NCI-H345 treated with DMSO at 0.1 percent for 48 hours (cell line): ENCODE measurements around the gene KIFC3.

ENCODE experiments used
- DNase-seq: peaks from one replicate; lab custom pipeline; 2025; ENCODE audit not compliant: unreplicated experiment; lab: John Stamatoyannopoulos, UW

The KIFC3 gene

GRCh38 chr16:57770361-57770760 lies 31.9 kb downstream of the KIFC3 start:
- DNase-seq = no peak

DNA sequence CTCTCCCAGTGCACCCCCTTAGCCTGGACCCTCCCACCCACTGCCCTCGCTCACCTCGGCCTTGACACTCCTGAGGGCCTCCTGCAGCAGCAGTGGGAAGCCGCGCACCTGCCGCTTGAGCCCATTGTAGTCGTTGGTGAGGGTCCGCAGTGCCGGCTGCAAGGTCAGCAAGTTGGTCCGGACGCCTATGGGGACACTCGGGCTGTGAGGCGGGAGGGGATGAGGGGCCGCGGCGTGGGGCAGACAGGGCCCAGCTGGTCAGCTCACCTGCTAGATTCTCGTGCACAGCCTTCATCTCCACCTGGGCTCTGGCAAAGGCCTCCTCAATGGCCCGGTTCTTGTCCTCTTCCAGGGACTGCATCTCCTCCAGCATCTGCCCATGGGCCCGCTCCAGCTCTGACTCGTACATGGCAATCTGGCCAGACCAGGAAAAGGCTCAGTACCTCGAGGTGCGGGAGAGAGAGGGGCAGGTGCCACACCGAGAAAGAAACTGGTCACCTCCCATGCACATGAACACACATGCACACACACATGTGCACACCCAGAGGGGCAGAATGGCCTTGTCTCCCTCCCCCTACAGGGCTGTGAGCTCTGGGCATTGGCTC lies 32.6 kb downstream of the KIFC3 start:
- DNase-seq = no peak

DNA sequence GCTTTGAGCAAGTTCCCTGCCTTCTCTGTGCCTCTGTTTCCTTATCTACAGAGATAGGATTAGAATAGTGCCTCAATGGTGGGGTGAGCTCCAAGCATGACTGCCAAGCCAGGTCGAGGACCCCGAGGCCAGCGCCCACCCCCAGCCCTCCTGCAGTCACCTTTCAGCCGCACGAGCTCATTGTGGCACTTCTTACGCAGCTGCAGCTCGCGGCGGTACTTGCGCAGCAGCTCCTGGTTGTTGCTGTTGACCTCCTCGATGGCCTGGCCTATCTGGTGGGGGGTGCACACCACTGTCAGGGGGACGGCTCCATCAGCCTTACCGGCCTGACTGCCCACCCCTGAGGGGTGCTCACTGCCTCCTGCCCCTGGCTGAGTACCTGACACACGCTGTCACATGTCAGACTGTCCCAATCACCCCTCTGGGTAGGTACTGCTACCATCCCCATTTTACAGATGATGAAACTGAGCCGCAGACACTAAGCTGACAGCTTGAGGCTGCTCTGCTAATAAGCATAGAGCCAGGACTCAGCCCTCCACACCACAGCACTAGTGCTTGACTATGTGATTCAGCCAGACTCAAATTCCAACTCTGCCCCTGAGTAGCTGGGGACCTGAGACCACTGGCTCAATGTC lies 35.5 kb downstream of the KIFC3 start:
- no peak for DNase-seq

GRCh38 chr16:57765160-57765728 lies 37.0 kb downstream of the KIFC3 start:
- no peak for DNase-seq

- no peak for DNase-seq
Measured at GRCh38 chr16:57764341-57765159, 37.7 kb downstream of the KIFC3 start.

- no peak for DNase-seq
Measured at GRCh38 chr16:57764006-57764340, 38.3 kb downstream of the KIFC3 start.

GRCh38 chr16:57763285-57764005 lies 38.8 kb downstream of the KIFC3 start:
- no peak for DNase-seq

DNA sequence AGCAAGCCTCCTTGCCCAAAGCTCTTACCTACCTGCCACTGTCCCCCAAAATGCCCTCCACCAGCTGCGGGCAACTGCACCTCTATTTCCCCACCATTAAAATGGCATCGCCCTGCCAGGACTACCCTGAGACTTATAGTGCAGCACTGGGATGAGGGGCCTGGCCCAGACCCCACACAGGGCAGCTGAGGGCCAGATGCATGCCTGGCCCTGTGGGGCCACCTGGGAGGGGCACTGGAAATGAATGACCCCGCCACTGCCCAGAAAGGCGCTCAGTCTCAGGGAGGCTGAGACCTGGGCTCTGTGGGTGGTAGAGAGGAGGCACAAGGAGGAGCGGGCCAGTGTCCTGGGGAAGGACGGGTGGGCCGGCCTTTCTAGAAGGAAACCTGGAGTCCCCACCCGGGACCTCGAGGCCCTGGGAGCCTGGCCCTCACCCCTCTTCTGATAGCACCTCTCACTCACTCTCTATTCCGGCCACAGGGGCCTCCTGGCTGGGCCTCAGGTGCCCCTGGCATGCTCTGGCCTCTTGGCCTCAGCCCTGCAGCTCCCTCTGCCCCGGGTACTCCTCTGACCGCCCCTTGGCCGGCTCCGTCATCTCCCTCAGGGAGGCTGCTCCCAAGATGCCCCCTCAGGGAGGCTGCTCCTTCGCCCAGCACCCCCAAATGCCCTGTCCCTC lies 39.8 kb downstream of the KIFC3 start:
- DNase-seq = no peak

DNA sequence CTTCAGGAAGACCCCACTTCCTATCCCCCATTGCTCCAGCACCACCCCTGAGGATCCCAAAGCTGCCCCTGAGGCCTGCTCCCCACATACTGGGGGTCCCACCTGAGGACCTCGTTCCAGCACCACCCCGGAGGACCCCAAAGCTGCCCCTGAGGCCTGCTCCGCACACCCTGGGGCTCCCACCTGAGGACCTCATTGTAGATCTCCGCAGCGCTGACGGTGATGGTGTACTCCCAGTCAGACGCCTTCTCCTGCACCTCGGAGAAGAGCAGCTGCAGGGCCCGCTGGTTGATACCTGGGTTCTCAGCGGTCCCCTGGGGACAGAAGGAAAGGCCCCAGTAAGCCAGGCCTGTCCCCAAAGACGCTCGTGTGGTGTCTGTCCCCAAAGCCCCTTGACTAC lies 40.3 kb downstream of the KIFC3 start:
- DNase-seq = no peak

- DNase-seq = no peak
Measured at GRCh38 chr16:57761301-57761700, 41.0 kb downstream of the KIFC3 start.

DNA sequence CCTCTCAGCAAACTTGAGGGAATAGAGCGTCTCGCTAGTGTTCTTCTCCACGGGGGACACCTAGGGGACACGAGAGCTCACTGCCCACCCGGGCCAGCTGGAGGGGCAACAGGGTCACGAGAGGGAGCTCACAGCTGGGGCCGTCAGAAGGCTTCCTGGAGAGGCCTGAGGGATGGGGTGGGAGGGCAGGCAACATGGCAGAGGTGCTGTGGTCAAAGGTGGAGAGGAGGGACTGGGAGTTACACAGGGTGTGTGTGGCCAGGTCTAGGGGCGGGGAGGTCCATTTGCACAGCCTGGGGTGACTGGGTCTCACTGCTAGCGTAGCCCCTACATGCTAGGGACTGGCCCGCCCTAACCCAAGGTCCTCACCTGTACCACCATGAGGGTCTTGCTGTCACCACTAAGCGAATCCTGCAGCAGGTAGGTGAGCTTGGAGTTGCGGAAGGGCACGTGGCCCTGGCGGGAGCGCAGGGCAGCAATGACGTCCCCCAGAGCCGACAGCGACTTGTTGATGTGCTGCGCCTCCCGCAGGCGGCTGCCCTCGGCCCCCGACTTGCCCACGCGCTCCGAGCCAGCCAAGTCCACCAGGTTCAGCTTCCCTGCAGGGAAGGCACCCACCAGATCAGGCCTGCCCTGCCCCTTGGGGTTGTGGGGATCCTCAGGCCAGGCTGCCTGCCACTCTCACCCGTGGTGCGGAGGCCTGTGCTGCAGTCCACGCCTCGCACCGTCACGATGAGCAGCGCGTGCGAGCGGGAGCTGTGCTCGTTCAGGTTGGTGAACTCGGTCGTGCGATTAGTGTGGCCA lies 41.7 kb downstream of the KIFC3 start:
- DNase-seq = no peak

DNA sequence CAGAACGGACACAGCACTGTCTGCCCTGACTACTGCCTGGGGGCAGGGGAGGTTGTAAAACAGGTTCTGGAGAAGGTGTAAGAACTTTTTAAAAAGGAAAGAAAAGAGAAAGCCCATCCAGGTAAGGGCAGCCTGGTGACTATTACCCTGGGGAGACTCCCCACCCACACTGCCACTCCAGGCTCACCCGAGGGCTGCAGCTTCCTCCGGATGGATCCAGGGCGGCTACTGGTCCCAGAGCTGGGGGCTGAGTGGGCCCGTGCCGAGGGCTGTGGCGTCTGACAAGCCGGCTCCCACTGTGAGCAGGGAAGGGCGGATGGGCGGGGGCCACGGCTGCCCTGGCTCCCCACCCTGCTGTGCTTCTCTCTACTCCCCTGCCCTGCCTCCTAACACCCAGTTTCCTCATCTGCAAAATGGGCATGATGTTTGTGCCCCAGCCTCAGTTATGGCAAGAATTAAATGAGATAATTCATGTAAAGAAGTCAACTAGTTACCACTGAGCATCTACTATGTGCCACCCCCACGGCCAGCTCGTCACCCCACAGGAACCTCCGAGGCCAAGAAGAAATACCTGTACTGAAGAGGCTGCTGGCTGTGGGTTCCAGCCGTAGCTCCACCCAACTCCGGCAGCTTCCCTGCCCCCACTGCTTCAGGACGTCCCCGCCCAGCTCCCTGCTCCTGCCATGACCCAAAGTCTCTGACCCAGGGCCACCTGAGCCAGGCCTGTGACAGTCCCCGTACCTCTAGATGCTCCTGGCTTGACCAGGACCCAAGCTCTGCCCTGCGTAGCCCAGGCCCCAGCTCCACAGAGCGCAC lies 42.5 kb downstream of the KIFC3 start:
- DNase-seq = no peak

DNA sequence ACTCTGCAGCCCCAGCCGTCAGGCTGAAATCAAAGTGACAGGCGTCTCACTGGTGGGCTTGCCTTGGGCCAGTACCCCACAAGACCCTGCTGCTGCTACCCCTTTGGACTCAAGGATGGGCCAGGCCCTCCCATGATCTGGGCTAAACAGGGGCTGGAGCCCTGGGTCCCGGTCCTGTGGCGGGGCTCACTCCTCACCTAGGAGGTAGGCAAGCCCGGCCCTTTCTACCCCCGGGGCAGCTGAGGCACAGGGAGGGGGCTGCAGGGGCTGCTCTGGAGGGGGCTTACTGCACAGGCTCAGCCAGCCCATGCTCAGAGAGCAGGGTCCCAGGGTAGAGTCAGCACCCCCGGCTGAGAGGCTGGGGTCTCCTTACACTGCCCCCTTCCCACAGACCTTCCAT lies 43.2 kb downstream of the KIFC3 start:
- no peak for DNase-seq

DNA sequence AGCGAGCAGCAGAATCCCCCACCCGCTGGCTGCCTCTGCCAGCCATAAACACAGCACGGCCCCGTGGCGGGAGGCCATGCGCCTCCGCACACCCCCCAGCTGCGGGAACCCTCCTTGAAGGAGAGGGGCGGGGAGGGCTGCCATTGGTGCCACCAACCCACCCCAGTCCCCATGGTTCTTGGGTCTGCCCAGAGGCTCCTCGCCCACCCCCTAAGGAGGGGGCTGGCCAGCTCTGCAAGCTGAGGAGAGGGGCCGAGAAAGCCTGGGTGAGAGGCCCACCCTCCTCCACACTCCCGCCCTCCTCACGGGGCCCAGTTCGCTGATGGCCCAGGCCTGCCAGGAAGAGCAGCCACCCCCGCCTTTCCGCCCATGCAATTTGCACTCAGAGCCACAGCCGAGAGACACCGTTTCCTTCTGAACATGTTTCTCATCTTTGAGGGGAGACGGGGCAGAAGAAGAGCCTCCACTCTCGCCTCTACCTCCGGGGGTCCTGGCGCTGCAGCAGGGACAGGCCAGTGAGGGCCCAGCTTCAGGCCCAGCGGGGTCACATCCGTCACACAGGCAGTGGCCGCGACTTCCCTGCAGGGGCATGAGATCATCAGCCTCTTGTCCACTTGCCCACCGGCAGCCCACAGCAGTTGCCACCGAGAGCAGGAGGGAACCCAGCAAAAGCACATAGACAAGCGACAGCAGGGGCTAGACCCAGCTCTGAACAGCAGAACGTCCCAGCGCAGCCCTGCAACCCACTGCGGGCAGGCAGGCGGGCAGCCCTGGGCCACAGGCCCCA lies 43.8 kb downstream of the KIFC3 start:
- DNase-seq = no peak

GRCh38 chr16:57757883-57758282 lies 44.4 kb downstream of the KIFC3 start:
- no peak for DNase-seq

- DNase-seq = no peak
Measured at GRCh38 chr16:57757326-57757786, 44.9 kb downstream of the KIFC3 start.

- no peak for DNase-seq
Measured at GRCh38 chr16:57756424-57757325, 45.6 kb downstream of the KIFC3 start.
